GM18526 (cell line): ENCODE results near the gene MAN1C1.
A peak's percentile ranks its signal among the peaks of the same experiment; 100 is the strongest.

Experiments
- POLR2A ChIP-seq: IDR thresholded peaks from 3 replicates; pipeline ENCODE4 v1.6.1; 2011; ENCODE audit not compliant: insufficient read length; ENCODE audit errors: extremely low read depth

Gene MAN1C1

DNA sequence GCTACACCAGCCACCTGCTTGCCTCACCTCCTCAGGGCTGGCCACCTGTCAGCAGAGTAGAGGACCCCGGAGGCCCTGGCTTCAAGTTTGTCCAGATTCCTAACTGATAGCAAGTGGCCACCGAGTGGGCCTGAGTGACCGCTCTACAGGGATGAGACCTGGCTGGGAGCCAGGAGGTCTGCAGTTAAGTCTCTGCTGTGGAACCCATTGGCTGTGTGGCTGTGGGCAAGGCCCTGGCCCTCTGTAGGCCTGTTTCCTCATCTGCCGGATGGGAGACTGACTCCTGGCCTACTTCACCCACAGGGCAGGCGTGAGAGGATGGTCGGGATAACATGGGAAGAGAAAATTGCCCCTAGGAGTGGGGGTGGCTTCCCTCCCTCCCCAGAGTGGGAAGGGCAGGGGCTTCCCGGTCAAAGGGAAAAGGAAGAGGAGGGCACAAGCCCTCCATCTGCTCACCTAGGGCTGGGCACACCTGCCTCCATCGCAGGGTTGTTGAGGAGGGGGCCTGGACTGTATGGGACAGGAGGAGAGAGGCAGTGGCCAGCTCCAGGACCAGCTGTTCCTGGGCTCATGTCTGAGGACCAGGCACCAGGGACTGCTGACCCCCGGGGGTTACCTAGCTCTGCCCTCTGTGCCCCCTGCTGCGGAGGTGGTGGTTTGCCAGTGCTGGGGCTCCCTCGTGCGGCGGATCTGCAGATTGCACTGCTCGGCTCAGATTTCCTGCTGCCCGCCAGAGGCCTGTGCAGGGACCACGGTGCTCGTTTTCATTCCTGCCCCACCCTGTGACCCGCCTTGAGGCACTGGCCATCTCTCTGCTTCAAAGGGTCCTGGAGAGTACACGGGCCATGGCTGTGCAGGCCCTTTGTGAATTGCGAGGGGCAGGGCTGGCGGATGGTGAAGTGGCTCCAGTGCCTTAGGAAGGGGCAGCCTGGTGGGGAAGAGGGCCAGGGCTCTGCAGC is 194.0 kb downstream of the MAN1C1 start:
- TF ChIP-seq POLR2A: no peak

DNA sequence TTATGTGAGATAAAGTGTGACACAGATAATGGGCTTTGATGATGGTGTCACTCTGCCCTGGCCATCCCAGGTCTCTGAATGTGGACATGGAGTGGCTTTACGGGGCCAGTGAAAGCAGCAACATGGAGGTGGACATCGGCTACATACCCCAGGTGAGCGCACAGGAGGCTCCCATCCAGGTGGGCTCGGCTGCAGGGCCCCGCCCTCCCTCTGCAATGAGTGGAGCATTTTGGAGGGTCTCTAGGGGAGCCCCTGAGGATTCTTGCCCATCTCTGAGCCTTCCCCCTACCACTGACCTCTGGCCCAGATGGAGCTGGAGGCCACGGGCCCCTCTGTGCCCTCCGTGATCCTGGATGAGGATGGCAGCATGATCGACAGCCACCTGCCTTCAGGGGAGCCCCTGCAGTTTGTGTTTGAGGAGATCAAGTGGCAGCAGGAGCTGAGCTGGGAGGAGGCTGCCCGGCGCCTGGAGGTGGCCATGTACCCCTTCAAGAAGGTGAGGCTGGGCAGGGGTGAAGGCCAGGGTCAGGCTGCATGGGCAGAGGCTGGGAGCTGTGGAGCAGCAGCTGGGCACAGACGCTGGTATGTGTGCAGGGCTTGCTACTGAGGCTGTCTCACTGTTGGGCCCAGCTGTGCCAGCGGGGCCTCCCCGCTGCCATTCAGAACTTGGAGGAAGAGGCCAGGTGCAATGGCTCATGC is 194.9 kb downstream of the MAN1C1 start:
- TF ChIP-seq POLR2A: no peak

DNA sequence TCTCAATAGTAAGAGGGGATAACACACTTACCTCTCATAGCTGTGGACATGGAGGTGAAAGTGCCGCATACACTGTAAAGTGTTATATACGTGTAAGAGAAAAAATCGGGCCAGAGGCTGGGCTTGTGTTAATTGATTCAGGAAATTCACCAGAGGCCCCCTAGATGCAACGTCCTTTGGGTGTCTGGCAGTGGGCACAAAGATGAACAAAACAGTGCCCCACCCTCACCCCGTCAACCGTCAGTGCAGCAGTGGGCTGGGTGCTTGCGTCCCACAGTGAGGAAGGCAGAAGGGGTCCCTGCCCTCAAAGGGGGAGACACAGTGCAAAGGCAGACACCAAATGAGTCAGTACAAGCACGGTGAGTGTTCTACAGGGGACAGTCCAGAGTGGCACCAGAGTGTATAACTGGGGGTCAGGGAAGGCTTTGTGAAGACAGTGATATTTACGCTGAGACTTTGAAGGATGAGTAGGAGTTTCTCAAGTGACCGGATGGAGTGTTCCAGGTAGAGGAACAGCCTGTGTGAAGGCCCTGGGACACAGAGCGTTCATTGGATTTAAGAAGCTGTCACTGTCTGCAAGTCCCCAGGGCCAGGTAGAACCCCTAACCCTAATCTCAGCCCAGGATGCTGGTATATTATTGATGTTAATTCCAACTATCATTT is 196.6 kb downstream of the MAN1C1 start:
- TF ChIP-seq POLR2A: no peak

DNA sequence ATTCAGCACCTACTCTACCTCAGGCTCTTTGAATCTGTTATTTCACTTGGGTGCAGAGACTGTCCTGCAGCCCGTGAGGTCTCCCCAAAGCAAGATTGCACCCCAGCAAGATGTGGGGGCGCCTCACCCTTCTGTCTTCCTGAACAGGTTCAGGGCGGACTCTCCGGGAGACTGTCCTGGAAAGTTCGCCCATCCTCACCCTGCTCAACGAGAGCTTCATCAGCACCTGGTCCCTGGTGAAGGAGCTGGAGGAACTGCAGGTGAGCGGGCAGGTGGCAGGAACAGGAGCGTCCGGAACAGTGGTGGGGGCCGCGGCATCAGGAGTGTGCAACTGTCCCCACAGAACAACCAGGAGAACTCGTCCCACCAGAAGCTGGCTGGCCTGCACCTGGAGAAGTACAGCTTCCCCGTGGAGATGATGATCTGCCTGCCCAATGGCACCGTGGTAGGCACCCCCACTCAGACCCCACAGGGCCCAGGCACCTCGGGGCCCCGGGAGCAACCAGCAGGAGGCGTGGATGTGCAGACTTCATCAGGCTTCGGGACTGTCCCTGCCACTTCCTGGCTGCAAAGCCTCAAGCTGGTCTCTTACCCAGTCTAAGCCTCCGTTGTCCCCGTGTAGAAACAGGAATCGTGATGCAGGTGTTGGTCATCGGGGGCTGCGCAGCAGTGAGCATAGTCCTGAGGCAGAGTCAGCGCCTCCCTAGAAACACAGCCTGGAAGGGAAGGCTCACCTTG is 197.3 kb downstream of the MAN1C1 start:
- no peak for TF ChIP-seq POLR2A

DNA sequence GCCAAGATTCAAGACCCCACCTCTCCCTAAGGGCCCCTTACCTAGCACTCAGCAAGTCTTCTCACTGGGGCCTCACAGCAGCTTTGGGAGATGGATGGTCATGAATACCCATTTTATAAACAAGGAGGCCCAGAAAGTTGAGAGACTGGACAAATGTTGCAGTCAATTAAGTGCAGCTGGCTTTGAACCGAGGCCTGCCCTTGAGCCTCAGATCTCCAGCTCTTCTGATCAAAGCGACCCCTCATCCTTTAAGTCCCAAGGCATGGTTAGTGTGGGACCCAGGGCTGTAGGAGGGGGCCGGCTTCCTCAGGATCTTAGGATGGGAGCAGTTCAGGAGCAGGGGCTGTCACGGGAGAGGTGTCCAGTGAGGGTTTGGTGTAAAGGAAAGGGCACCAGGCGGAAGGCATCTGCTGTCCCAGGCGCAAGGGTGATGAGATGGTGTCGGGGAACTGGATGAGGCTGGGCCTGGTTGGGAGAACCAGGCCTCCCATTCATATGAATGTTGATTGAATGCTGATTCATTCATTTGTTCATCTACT is 198.0 kb downstream of the MAN1C1 start:
- TF ChIP-seq POLR2A: no peak

DNA sequence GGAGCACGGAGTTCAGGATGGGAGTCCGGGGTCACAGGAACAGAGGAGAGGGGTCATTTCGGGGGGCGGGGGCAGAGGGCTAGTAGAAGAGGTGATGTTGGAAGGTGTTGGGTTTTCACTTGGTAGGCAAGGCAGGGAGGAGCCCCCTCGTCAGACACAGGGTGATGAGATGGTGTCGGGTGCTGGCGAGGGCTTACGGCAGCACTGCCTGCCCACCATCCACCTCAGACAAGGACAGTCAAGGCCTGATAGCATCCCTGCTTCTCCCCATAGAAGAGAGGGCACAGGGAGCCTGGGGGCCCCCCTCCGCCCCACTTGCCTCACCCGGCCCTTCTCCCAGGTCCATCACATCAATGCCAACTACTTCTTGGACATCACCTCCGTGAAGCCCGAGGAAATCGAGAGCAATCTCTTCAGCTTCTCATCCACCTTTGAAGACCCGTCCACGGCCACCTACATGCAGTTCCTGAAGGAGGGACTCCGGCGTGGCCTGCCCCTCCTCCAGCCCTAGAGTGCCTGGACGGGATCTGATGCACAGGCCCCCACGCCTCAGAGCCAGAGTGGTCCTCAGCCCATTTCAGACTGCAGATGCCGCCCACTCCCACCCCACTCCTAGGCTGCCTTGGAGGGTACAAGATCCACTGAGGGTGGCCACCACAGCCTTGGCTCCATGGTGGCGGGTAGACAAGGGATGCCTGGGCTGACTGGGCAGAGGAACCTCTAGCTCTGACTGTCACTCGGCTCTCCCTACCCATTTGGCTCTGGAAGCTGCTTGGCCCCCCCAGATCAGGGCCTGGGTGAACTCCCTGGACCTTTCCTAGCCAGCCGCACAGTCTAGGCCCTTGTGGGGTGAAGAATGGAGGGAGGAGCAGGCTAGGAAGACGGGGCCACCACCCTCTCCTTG is 198.9 kb downstream of the MAN1C1 start:
- TF ChIP-seq POLR2A: no peak

DNA sequence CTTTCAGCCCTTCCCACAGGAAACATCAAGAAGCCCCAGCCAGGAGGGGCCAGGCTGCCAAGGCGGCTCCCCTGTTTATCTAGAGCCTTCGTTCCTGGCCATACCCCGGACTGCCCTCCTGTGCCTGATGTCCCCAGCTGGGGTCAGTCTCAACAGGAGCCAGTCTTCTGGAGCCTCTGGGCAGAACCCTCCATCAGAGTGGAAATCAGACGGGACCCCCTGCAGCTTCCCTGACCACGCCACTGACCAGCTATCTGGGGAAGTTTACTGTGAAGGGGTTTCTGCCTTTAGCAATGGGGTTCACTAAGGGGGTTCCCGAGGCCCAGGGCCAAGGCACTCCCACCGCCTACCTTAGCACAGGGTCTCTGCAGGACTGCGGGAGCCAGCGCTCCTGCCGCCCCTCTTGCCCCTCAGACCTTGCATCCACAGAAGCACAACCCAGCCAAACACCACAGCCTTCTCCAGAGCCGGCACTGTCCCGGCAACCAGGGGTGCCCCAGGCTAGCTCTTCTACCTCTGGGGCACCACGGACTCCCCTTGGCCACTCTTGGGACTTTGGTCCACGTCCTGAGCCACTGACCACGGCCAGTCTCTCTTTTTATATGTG is 199.6 kb downstream of the MAN1C1 start:
- TF ChIP-seq POLR2A: no peak

DNA sequence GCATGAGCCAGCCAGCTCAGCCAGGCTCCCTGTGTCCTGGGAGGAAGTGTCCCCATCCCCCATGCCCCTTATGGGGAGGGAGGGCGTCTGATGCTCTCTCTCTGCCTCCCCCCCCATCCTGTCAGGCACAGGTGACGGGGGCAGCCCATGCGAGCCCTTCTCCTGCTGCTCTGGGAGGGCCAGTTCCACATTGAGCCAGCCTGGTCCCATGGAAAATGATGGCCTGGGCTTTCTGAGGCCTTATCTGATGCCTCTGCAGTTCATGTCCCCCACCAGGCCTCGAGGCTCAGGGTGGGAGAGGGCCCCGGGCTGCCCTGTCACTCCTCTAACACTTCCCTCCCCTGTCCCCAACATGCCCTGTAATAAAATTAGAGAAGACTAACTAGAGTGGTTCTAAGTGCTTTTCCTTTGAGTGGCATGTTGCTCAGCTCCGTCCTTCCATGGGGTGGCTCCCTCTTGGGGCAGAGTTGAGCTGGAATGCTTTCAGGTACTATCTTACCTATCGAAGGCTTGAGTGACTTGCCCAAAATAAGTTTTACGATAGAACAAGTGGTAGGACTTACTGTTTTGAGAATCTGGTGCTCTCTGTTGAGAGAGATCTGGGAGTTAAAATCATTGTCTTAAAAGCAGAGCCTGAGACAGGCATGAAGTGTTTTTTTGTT is 201.4 kb downstream of the MAN1C1 start:
- no peak for TF ChIP-seq POLR2A

DNA sequence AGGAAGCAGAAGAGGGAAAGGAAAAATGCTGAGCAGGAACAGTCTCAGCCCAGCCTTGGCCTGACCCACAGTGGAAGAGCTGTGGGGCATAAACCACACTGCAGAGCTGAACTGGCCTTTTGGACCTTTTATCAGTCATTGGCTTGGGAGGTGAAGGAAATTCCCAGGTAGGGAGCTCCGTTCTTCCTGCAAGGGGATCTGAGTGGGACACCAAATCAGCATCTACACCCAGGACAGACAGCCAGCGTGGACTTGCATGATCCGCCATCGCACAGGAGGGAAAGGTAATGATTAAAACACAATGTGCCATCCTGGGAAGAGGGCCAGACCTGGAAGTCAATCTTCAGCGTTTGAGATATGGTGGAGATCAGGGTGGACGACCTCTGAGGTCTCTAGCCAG is 202.0 kb downstream of the MAN1C1 start:
- TF ChIP-seq POLR2A: no peak

DNA sequence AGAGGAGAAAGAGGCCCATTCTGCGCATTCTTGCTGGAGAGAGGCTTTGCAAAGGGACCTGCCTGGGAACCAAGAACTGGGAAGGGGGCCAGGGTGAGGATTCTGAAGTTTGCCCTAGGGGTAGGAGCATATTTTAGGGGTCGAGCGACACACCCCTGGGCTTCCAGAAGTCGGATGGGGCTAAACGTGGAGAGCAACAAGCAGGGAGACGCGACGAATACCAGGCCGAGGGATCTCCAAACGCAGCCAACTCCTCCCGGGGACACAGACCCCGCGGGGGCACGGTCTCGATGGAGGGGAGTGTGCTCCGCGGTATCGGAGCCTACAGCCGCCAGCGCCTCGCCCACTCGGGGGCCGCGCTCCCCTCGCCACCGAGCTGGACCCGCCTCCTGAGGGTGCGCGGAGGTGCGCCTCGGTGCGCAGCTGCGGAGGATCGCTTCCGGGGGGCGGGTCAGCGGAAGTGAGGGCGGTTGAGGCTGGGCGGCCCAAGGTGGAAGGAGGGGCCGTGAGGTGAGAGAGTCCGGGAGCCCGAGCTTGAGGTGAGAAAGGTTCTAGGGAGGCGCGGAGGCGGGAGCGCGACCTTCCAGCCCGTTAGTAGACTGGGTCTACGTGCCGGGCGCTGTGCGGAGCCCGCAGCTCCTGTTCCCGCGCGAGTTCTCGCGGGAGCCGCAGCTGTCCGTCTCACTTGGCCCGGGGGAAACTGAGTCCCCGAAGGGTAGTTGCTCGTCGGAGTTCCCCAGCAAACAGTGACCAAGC is 203.1 kb downstream of the MAN1C1 start, which contains the start of gene MTFR1L:
MTFR1L (plus strand) TSS at position 464 of the 756 bp plus-strand sequence. CDS start 3,151 bp downstream, outside the sequence.
- peak; percentile 77 for TF ChIP-seq POLR2A

DNA sequence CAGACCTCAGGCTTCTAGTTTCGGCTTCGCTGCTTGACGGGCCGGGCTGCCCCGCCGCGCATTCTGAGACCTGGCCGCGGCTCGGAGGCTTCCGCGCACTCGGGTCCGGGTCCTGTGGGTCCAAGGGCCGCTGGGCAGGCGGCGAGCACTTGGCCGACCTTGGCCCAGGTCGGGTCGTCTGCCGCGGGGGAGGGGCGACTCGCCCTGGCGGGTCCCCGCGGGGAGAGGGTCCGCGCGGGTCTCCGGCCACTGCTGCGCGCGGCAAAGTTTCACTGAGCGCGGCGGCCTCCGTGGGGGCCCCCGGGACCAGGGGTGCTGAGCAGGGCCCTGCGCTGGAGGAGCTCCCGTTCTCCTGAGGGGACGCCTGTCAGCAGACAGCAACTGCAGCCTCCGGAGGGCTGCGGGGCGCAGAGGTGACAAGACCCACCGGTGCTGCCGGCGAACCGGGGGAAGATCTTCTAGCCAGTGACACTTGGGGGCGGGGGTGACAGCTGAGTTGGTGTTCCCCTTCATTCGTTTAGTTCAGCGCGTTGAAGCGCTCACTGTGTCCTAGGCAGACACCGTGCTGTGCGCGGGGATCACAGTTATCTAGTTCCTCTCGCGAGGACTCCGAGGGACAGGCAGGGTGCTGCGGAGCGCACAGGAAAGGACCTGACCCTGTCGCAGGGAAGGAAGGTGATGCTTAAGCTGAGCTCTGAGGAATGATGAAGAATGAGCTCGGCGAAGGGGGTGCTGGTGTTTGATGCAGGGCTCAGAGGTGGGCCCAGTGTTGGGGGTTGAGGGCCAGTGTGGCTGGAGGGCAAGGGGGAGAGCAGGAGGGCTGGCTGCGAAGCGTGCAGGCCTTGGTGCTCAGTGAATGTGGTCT is 203.9 kb downstream of the MAN1C1 start:
- peak; percentile 63 for TF ChIP-seq POLR2A
